Measurements from ENCODE around the gene TNF.

TNF gene

GRCh38 chr6:31592396-31592771, 17.0 kb downstream of the TNF start:
- DNase-seq = no peak

GRCh38 chr6:31597006-31597405, 21.6 kb downstream of the TNF start:
- peak in 1 of 2 experiments; percentile 10 for DNase-seq

GRCh38 chr6:31607317-31607716, 32.0 kb downstream of the TNF start:
- DNase-seq = no peak

GRCh38 chr6:31609519-31610406, 34.4 kb downstream of the TNF start:
- DNase-seq = peak in 1 of 2 experiments; percentile 41

GRCh38 chr6:31610968-31611367, 35.6 kb downstream of the TNF start:
- no peak for DNase-seq

GRCh38 chr6:31614075-31614619, 38.8 kb downstream of the TNF start:
- DNase-seq = no peak

- no peak for DNase-seq
These were observed 39.6 kb downstream of the TNF start, which contains the start of gene AIF1 for GRCh38 chr6:31614684-31615578. TSS of gene AIF1 (plus strand) at chr6:31615234. CDS start at chr6:31615330, 96 bp downstream.

GRCh38 chr6:31615748-31616147, 40.4 kb downstream of the TNF start:
- no peak for DNase-seq

- DNase-seq = no peak
These were observed 41.6 kb downstream of the TNF start for GRCh38 chr6:31617010-31617409.

GRCh38 chr6:31619805-31620585, 44.6 kb downstream of the TNF start:
- DNase-seq = peak; percentile 98 to 99

- DNase-seq = peak; percentile 79 to 84
These were observed 45.4 kb downstream of the TNF start, which contains the start of gene PRRC2A for GRCh38 chr6:31620586-31621319. TSS of gene PRRC2A (plus strand) at chr6:31620715. CDS start at chr6:31622790, 2,075 bp downstream.

- no peak for DNase-seq
These were observed 46.1 kb downstream of the TNF start for GRCh38 chr6:31621320-31621939.

- peak in 1 of 2 experiments; percentile 17 for DNase-seq
These were observed 46.6 kb downstream of the TNF start for GRCh38 chr6:31621991-31622390.

GRCh38 chr6:31622684-31623091, 47.3 kb downstream of the TNF start:
- DNase-seq = no peak

GRCh38 chr6:31624070-31624469, 48.7 kb downstream of the TNF start:
- DNase-seq = no peak

GRCh38 chr6:31626952-31627351, 51.6 kb downstream of the TNF start:
- DNase-seq = no peak

GRCh38 chr6:31627690-31628287, 52.4 kb downstream of the TNF start:
- DNase-seq = no peak

Measured in NCI-H2081 (cell line).